Daoy (cell line): ENCODE data around the gene PERP. TPM values are rescaled to one million over a fixed set of nuclear protein-coding genes. Genes with fewer than 3 reads are reported as not detected.
"Not testable (repeated sequence)": the region's sequence is repeated elsewhere in the genome, so short reads cannot be mapped to it uniquely, and the experiment has no call there.

ENCODE experiments used
- DNase-seq: peaks from one replicate; pipeline ENCODE4 v3.0.0-alpha.2; 2015; ENCODE audit warnings: low read depth
- total RNA-seq: library from RNA; depleted of rRNA; stranded (reverse); fragments of >200 nt; shearing (Covaris generic); gene quantifications from 2 replicates; pipeline ENCODE4 v1.2.3, GENCODE V29; 2014; rRNA removed

PERP gene
- 47.4 and 49.3 TPM in 2 replicates for total RNA-seq

DNA sequence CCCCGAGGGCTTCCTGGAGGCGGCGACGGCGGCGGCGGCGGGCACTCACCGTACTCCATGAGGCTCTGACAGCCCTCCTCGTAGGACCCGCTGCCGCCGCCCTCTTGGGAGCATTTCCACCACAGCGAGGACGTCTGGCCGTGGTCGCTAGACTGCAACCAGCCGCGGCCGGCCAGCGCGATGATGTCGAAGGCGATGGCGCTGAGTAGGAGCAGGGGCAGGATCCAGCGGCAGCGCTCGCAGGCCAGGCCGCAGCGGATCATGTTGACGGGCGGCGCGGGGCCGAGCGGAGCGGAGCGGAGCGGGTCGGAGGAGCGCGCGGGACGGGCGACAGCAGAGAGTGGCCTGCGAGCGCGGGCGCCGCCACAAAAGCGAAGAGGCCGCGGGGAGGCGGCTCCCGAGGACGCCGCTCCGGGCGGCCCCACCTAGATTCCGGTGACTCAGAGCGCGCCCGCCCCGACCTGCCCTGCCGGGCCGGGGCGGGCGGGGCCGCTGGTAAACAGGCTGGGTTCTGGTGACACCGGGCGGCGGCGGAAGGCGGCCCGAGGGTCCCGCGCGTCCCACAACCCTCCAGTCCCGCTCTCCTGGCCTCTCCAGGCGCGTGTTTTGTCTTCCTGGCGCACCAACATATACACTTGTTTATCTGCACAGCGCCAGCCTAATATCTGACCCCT, at the start of gene PERP:
TSS of gene PERP (minus strand) at position 342 of the 674 bp plus-strand sequence. CDS start at position 263, 79 bp downstream.
- DNase-seq: peak; percentile 78

DNA sequence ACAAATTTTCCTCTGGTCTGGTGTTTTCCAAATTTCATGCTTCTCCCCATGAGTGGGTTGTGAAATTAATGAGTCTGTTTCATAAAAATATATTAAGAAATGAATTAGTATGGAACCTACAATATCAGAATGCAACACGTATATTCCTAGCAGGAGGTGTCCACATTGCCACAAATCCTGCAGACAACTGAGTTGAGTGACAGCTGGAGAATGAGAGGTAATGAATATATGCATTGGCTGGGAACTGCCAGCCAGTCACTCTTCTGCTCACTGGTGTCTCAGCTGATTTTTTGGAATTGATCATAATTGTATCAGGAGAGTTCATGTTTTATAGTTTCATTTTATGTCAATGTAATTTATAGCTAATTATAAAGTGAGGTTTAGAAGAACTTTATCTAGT, 48.2 kb upstream of the PERP start:
- no peak for DNase-seq

DNA sequence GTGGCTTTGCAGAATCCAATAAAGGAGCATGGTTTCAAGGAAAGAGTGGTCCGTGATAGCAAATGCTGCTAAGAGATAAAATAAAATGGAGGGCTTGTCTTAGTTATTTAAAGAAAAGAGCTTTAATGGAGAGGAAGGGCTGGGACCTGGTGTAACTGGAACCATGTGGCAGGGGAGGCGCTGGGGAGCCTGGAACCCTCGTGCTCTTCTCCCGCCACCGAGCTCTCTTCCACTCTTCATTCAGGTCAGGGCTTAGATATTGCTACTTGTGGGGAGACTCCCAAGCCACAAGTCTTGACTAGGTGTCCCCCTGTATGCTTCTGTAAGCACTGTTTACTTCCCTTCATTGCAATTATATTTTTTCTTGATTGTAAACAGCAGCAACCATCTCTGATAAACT, 39.3 kb upstream of the PERP start:
- no peak for DNase-seq

DNA sequence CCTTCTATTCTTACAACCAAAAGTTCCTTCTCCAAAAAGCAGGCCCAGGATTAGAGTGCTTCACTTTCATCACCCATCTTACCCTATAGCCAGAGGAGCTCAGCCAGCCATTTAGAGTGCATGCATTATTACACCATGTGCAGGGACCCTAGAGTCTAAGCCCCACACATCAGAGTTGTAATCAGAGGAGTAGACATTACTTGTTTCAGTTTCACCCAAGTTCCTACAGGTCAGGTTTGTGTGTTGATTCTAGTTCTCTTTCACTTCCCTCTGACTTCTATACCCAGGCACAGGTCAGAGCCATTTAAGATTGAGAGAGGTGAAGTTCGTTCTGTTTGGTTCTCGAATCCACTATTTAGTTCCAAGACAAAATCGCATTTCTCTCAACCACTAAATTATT, 38.2 kb upstream of the PERP start:
- DNase-seq: no peak

DNA sequence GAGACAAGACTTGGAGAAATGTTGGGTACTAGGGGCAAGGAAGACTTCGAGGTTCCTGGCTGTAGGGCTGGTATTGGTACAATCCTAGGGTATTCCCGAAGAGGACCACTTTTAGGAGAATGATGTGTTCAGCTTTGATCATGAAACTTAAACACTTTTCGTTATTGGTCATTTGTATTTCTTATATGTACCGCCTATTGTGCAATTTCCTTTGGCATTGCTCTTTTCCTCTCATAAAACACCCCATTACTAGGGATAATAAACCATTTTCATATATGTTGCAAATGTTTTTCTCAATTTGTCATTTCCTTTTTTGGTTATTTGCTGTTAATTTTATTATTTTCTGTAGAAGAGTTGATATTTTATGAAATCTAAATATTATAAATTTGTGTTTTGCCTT, 35.6 kb upstream of the PERP start:
- no peak for DNase-seq

DNA sequence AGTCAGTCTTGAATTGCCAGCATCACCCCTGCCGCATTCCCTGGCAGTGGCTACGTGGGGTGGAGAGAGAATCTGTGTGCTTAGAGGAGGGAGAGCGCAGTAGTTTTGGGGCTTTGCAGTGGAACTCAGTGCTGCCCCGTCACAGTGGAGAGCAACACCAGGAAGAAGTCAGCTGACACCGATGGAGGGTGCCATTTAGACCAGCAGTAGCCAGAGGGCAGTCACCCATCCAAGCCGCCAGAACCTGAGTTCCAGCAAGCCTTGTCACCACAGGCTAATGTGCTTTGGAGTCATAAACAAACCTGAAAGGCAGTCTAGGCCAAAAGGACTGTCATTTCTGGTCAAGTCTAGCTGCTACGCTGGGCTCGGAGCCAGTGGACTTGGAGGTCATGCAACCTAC, 22.0 kb upstream of the PERP start:
- peak; percentile 11 for DNase-seq

DNA sequence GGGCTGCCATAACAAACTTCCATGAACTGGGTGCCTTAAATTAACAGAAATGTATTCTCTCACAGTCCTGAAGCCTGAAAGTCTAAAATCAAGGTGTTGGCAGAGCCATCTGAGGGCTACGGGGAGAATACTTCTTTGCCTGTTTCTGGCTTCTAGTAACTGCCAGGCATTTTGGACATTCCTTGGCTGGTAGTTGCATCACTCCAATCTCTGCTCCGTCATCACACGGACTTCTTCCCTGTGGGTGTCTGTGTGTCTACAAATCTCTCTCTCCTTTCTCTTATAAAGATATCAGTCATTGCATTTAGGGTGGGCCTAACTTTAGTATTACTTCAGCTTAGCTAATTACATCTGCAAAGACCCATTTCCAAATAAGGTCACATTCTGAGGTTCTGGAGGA, 20.9 kb upstream of the PERP start:
- DNase-seq: no peak

DNA sequence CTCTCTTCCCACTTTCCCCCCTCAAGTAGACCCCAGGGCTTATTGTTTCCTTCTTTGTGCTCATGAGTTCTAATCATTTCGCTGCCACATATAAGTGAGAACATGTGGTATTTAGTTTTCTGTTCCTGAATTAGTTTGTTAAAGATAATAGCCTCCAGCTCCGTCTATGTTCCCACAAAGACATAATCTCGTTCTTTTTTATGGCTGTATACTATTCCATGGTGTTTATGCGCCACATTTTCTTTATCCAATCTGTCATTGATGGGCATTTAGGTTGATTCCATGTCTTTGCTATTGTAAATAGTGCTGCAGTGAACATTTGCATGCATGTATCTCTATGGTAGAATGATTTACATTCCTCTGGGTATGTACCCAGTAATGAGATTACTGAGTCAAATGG, 16.9 kb upstream of the PERP start:
- no peak for DNase-seq

DNA sequence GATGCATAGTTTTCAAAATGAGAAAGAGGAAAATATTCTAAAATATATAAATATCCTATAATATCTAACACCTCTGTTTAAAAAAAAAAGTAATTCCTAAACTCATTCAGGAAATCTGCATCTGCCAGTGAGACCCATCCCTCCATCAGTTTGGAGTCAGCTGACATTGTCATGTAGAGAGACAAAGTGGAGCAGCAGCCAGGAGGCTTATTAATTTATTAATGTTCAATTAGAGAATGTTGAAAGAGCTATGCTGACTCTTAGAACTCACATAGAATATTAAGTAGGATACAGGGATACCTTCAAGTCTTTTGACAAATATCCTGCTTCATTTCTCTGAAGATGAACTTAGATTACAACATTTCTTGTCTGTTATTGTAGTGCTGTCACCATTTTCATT, 12.8 kb upstream of the PERP start:
- DNase-seq: no peak

DNA sequence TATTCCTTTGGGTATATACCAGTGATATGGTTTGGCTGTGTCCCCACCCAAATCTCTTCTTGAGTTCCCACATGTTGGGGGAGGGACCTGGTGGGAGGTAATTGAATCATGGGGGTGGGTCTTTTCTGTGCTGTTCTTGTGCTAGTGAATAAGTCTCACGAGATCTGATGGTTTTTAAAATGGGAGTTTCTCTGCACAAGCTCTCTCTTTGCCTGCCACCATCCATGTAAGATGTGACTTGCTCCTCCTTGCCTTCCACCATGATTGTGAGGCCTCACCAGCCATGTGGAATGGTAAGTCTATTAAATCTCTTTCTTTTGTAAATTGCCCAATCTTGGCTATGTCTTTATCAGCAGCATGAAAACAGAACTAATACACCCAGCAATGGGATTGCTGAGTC, 12.0 kb upstream of the PERP start:
- DNase-seq: not testable (repeated sequence)

DNA sequence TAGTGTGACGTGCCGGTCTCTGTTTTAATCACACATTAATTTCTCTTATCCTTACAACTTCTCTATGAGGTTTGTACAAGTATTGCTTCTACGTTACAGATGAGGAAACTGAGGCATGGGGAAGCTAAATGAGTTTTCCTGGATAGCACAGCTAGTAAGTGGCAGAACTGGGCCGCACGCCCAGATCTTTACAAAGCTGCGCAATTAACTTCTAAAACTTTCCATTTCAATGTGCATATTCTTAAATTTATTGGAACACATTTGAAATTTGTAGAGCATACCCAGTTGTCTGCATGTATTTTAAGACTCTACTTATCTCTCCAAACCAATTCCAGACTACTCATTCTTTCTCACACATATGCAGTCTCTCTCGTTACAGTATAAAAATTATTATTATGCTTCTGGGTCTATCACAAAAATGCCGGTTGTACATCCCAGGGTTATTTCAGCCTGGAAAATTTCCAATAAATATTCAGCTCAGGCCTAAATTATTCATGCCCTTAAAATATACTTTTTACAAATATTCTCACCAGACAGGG, 10.2 kb upstream of the PERP start:
- DNase-seq: no peak

DNA sequence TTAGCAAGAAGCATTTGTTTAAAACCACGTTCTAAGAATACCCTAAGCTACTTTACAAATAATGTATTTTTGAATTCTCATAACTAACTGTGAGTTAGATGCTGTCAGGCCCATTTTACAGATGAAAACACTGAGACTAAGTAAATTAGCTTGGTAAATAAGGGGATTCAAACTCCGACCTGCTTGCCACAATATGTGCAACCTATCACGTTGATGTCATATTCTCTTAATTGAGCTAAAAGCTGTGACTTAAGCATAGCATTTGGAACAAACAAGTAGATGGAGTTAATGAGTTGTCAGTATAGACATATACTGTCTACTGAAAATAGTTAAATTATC, 9.4 kb upstream of the PERP start:
- DNase-seq: no peak

DNA sequence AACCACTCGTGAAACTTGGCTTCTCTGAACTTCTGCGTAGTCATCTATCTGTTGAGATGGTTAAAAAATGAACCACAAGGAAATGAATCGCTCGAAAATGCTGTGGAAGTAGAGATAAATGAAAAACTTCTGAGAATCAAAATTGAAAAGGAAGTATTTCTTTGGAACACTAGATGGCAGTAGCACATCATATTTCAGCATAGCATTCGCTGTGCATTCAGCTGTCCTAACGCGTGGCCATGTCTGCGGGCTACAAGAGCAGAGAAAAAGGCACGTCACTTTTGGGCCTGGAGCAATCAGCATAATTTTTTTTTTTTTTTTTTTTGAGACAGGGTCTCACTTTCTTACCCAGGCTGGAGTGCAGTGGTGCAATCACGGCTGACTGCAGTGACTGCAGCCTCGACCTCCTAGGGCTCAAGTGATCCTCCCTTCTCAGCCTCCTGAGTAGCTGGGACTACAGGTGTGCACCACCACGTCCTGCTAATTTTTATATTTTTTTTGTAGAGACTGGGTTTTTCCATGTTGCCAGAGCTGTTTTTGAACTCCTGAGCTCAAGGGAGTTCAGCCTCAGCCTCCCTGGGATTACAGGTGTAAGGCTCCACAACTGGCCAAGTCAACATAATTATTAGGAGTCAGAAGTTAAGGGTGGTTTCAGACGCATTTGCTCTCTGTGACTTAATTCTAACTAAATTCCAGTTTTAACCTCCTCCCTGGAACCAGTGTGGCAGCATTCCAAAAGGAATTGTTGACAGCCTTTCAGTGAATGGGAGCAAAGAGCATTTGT, 8.8 kb upstream of the PERP start:
- peak; percentile 64 for DNase-seq

DNA sequence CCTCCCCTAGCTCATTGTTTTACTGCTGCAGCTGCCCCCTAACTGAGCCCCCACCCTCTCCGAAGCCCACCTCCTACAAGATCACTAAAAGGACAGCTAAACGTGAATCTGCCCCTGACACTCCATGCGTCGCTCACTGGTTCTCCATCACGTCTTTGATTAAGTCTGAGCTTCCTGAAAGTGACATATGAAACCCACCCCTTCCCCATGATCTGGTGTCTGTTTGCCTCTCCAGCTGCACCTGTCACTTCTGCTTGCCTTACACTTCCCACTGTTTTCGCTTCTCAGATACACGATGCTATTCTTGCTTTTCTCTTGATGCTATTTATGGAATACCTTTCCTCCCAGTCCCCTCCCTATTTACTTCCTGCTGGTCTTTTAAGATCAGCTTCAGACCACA, 8.0 kb upstream of the PERP start:
- DNase-seq: no peak

DNA sequence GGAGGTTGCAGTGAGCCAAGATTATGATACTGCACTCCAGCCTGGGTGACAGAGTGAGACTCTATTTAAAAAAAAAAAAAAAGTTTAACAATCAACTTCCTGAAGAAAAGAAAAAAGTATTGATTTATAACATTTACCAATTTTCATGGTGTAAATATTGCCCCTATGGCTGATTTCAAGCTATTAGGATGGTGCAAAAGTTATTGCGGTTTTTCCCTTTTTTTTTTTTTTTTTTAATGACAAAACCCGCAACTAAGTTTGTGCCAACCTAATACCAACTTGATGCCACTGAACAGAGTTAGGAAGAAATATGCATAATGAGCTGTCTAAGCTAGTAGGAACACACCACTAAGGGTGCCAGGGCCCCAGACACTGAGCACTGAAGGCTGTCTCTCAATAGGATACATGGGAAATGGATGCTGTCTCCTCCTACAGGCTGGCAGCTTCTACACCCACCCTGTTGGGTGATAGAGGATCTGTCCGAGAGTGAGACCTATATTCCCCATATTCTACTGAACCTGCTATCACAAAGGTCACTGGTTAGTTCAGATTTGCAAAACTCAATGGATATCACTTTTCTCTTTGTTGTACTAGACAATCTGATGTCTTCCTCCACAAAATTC, 6.5 kb upstream of the PERP start:
- no peak for DNase-seq

DNA sequence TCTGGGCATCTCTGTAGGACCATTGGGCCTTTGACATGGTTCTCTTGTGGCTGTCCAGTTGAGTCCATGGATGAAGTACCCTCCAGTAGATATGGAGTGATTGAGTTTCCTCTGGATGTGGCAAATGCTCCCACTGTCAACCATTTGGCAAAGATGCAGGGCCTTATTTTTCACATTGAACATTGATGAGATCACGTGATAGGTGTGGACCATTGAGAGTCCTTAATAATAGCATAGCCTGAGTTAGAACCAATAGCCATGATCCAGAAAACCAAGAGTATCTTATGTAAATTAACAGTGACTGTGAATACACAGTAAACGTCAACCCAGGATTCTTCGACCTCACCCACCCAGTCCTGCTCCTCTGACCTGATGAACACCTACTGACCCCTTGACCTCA, 3.0 kb upstream of the PERP start:
- DNase-seq: no peak

DNA sequence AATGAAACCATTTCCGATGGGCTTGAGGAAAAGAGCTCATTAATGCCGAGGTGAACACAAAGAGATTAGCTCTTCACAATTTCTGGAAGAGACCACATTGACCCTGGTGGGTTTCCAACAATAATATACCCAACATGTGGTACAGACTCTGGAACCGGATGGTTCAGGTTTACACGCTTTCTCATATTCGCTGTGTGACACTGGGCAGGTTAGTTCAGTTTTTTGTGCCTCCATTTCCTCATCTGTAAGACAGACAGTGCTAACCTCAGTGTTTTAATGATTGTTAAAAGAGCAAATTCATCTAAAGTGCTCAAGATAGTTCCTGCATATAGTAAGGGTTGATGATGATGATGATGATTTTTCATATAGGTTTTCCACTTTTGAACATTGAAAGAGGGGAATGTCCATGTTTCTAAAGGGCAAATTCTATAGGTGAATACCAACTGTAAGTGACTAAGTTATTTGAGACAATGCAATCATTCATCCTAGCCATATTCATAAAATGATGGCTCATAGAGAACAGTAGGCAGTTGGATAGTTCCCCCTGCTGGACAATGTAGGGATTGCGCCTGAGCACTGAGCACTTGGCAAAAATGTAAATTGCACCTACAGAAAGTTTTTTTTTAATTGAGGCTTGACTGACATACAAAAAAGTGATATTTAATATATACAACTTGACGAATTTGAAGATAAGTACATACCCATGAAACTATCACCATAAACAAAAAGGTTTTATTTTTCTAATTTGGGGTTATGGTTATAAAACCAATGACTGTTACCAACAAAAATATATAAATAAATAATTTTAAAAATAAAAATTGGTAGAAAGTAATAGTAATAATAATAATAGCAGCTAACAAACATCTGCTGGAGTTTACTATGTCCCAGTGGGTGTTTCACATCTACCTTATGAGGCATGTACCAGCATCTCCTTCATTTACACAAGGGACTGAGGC, 2.1 kb upstream of the PERP start:
- peak; percentile 76 for DNase-seq

DNA sequence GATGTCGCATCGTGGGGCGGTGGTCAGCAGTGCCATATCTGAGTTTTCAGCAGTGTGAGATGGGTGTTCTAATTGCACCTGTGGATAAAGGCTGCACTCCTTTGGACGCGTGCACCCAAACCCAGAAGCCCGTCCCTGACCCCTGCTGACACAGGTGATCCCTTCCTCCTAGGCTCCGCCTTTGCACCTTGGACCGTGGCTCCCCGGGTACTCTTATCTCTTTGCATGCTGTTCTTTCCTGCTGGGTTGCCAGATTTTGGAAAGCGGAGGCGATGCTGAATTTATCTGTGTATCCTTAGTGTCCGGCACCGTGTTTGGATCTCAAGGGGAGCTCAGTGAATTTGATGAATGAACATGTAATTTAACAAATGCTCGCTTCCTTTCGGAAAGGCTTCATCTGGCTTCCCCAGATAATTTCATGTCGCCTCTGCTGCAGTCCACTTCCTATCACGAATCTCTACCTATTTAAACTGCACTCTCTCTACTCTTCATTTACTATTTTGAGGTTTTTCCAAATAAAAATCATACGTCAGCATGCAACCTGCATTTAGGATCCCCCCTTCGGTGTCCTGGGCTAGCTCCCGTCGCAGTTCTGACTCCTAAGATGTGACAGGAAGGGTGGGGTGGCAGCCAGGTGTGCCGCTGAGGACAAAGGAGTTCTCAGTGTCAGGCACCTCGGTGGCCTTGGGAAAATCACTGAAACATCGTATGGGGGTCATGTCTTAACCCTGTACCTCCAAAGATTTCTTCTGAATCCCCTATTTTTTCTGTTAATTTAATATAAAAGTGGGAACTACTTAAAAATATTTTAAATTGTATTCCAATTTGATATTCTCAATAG, 753 bp upstream of the PERP start:
- DNase-seq: no peak

DNA sequence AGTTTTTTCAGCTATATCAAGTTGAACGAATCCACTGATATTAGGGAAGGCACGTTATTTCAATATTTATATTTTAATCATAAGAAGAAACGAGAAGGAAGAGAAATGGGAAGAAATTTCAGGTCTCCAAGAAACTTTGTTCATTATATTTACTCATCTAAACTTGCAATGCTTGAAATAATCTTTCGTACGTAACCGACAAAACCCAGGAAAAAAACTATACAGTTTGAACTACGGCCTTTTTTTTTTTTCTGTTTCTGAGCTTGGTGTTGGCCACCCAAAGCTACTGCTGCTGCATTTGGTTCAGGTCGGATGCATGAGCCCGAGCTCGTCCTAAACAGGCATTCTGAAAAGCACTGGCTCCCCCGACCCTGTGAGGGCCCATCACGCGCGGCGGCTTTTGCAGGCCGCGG, 548 bp downstream of the PERP start:
- no peak for DNase-seq

DNA sequence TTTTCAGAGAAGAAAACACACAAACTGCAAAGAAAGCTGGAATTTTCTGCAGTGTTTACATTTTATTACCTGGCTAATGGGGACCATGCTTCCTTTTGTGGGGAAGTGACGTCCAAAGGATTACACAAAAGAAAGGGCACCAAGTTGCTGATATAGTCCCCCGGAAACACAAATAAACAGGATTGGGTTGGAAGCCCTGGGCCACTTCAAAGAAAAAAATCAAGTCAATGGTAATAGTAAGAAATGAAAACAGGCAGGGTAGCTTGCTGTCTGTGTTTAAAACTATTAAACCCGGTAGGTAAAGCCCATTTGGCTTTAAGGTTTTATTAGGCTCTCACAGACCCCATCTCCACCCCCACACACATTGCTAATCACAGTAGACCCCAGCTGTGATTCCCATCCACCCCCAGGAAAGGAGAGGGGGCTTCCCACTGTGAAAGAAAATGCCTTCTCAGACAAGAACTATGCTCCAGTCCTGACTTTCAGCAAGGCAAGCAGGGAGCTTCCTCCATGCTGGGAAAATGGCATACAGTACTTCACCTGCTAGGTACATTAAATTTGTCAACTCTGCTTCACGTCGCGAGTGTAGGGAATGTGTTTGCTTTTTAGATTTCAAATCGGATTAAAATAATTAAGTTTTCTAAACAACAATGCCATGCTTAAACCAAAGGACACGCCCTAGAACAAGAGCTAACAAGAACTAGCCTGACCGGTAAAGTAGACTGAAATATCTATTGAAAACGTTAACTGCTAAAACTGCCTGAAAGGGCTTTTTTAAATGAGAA, 1.1 kb downstream of the PERP start:
- peak; percentile 16 for DNase-seq
